Astrocyte (in vitro differentiated cells and primary cell): ENCODE measurements around the gene ZFR2.

Experiments
- EZH2 ChIP-seq: IDR thresholded peaks from 2 replicates; pipeline ENCODE4 v1.6.1; 2012; ENCODE audit warnings: mild to moderate bottlenecking, low read length, inconsistent platforms; ENCODE audit not compliant: insufficient read depth
- TF ChIP-seq, protein P1 (sequence below): IDR thresholded peaks from 2 replicates; pipeline ENCODE4 v1.5.1; 2011; ENCODE audit warnings: low read depth, mild to moderate bottlenecking, inconsistent platforms, low read length, moderate library complexity; ENCODE audit not compliant: insufficient read depth

DNA sequence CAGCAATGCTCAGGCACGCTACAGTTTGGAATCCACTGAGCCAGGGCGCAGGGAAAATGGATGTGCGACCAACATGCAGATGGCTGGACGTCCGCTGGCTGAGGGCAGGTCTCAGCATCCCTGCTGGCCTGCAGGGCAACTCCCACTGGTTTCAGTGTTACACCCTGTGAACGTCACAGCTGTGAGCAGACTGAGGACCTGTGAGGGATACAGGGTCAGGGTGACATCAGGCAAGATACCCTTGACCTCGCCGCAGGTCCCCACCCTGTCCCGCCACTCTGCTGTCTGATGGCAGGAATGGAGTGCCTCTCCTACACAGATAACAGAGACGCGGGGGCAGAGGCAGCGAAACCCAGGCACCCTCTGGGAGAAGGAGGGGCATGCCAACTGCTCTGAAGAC is 19.1 kb downstream of the ZFR2 start:
- TF ChIP-seq, protein P1, sequence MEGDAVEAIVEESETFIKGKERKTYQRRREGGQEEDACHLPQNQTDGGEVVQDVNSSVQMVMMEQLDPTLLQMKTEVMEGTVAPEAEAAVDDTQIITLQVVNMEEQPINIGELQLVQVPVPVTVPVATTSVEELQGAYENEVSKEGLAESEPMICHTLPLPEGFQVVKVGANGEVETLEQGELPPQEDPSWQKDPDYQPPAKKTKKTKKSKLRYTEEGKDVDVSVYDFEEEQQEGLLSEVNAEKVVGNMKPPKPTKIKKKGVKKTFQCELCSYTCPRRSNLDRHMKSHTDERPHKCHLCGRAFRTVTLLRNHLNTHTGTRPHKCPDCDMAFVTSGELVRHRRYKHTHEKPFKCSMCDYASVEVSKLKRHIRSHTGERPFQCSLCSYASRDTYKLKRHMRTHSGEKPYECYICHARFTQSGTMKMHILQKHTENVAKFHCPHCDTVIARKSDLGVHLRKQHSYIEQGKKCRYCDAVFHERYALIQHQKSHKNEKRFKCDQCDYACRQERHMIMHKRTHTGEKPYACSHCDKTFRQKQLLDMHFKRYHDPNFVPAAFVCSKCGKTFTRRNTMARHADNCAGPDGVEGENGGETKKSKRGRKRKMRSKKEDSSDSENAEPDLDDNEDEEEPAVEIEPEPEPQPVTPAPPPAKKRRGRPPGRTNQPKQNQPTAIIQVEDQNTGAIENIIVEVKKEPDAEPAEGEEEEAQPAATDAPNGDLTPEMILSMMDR: no peak
- TF ChIP-seq EZH2: no peak
